Measurements from ENCODE around the gene DUSP9.
A peak's percentile ranks its signal among the peaks of the same experiment; 100 is the strongest.

Gene DUSP9, protein sequence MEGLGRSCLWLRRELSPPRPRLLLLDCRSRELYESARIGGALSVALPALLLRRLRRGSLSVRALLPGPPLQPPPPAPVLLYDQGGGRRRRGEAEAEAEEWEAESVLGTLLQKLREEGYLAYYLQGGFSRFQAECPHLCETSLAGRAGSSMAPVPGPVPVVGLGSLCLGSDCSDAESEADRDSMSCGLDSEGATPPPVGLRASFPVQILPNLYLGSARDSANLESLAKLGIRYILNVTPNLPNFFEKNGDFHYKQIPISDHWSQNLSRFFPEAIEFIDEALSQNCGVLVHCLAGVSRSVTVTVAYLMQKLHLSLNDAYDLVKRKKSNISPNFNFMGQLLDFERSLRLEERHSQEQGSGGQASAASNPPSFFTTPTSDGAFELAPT

DNA sequence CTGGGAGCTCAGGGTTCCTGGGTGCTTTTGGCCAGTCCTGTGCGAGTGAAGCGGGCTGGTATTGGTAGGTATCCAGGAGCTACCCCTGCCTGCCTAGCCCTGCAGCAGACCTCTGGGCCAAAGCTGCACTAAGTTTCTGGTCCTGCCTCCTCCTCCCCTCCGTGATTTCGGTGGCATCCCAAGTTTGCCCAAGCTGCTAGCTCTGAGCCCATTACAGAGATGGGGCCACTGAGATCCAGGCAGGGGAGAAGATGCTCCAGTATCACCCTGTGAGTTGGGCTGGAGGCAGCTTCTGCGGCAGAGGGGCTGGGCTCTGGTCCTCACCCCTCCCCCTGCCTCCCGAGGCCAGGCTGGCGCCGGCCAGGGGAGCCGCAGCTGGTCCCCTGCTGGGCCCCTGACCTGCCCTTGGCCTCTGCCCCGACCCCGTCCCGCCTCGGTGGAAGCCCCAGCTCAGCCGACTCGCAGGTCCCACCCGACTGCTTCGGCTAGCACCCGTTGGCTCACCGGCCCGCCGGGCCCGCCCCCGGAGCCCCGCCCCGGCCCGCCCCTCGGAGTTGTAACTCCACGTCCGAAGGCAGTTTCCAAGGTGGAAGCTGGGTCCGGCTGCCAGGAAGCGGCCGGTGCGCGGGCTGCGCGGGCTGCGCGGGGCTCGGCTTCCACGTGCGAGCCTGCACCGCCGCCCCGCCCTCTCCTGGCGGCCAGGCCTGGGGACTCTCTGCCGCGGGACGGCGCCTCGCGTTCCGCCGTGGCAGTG, at the start of gene DUSP9:
Gene DUSP9, plus strand, starts transcription at position 584 of the 754 bp plus-strand sequence. CDS start 751 bp downstream, outside the sequence.
- no peak within 1 kb of the TSS for H3K4me3 ChIP-seq (ENCODE audit: low read depth, low read length)
- ChIA-PET POLR2A (interaction anchor here (0.6 to 1.4 kb wide), 3 partner anchors 47 to 74 kb away, joined by 3 to 4 read pairs (median 4); partner anchors contain the start of gene CCNQ), CTCF (interaction anchor here (0.6 to 2.5 kb wide), 15 partner anchors 9 to 704 kb away, joined by 3 to 24 read pairs (median 3); no protein-coding TSS in a partner anchor)
- H3K36me3 ChIP-seq (ENCODE audit: control insufficient read depth in 2 of 2, insufficient read depth in 1 of 2, low read length in 2 of 2): no peaks in the 10 kb centered on the region
- peak; percentile 31; the same call in 1 of the 2 replicates for TF ChIP-seq KLF8 (tag by site-specific recombination; IDR thresholded peaks at IDR 0.05)
- peak; percentile 30; the same call in 1 of the 2 replicates for TF ChIP-seq GLIS1 (tag by site-specific recombination; IDR thresholded peaks at IDR 0.05)
- TF ChIP-seq KLF9 (tag by site-specific recombination; IDR thresholded peaks at IDR 0.05; ENCODE audit: low read depth): peak; percentile 55
- TF ChIP-seq GLI4 (tag by site-specific recombination; IDR thresholded peaks at IDR 0.05): no peak
- 0 out of 2 replicates have a peak, but pooled peaks have one; percentile 36 for TF ChIP-seq SP3 (tag by site-specific recombination; IDR thresholded peaks at IDR 0.05)
- peak; percentile 62 for TF ChIP-seq SP2 (tag by site-specific recombination; IDR thresholded peaks at IDR 0.05)
- no peak for TF ChIP-seq ZNF664 (tag by site-specific recombination; IDR thresholded peaks at IDR 0.05)
- TF ChIP-seq ZBTB17 (tag by site-specific recombination; IDR thresholded peaks at IDR 0.05): 0 out of 2 replicates have a peak, but pooled peaks have one; percentile 13
- H3K9me3 ChIP-seq (ENCODE audit: control insufficient read depth, insufficient read depth, low read depth, low read length): no peaks in the 10 kb centered on the region
- peaks cover 3% of the 10 kb centered on the region; the same call in 1 of the 2 replicates for H3K4me1 ChIP-seq (ENCODE audit: control insufficient read depth, insufficient read depth, low read length)
- H3K27ac ChIP-seq (ENCODE audit: extremely low read depth, low read depth, low read length): no peak within 1 kb of the TSS

DNA sequence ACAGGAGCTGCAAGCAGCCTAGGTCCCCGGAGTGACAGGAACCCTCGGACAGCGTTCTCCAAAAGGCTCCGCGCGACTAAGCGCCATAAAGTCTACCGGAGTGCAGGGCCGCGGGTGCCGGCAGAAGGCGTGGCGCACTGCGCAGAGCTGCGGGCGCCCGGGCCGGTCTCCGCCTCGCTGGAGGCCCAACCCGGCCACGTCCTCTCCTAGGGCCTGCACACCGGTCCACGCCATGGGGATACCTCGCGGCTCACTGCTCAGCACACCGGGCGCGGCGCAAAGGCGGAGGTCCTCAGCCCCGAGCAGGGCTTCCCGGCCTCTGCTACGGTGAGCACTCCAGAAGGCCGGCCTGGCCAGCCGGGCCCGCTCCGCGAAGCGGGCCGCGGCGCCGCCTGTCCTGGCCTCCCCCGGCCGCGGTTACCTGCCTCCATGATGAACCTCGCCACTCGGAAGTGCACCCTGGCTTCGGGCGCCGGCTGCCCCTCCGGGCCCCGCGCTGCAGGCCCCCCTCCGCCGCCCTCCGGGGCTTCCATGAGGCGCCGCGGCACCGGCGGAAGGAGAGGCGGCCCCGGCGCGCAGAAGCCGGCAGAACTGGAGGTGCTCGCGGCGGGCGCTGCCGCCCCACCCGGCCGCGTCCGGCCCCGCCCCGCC, 48.3 kb upstream of the DUSP9 start, which contains the start of gene CCNQ:
Gene CCNQ, minus strand, starts transcription at position 599 of the 651 bp plus-strand sequence. Its CDS starts 66 bp downstream, at position 533.
- Histone ChIP-seq H3K4me3 (ENCODE audit: low read depth, low read length) (peak within 1 kb of the TSS; percentile 63), H3K4me1 (ENCODE audit: control insufficient read depth, insufficient read depth, low read length) (no peaks in the 10 kb centered on the region), H3K27ac (ENCODE audit: extremely low read depth, low read depth, low read length) (peak within 1 kb of the TSS; percentile 65; the same call in 1 of the 2 replicates), H3K36me3 (ENCODE audit: control insufficient read depth in 2 of 2, insufficient read depth in 1 of 2, low read length in 2 of 2) (peaks cover 0 to 33% of the 10 kb centered on the region in 2 experiments; a peak in 2 of 3 replicates), H3K9me3 (ENCODE audit: control insufficient read depth, insufficient read depth, low read depth, low read length) (no peaks in the 10 kb centered on the region)
- ChIA-PET CTCF (interaction anchor here (0.7 to 1.4 kb wide), 4 partner anchors 38 to 637 kb away, joined by 3 to 5 read pairs (median 4); no protein-coding TSS in a partner anchor), POLR2A (interaction anchor here (0.5 to 1.4 kb wide), 4 partner anchors 47 to 640 kb away, joined by 3 to 4 read pairs (median 4); partner anchors contain the start of gene DUSP9)
- TF ChIP-seq KLF8 (tag by site-specific recombination; IDR thresholded peaks at IDR 0.05) (peak; percentile 29; the same call in 1 of the 2 replicates), ZNF223 (tag by site-specific recombination; IDR thresholded peaks at IDR 0.05) (peak; percentile 50; the same call in 1 of the 2 replicates), ZNF121 (tag by site-specific recombination; IDR thresholded peaks at IDR 0.05) (peak; percentile 13; the same call in 1 of the 2 replicates), ZEB2 (tag by site-specific recombination; IDR thresholded peaks at IDR 0.05) (peak; percentile 55), SP3 (tag by site-specific recombination; IDR thresholded peaks at IDR 0.05) (peak; percentile 26; the same call in 1 of the 2 replicates), ZNF777 (tag by site-specific recombination; IDR thresholded peaks at IDR 0.05; ENCODE audit: borderline replicate concordance) (no peak), ZNF274 (IDR thresholded peaks at IDR 0.05; ENCODE audit: low read length) (no peak), ZNF274 (tag by site-specific recombination; IDR thresholded peaks at IDR 0.05; ENCODE audit: borderline replicate concordance) (no peak), KLF7 (tag by site-specific recombination; IDR thresholded peaks at IDR 0.05; ENCODE audit: borderline replicate concordance) (no peak), ZNF600 (tag by site-specific recombination; IDR thresholded peaks at IDR 0.05) (0 out of 2 replicates have a peak, but pooled peaks have one; percentile 56), ZBTB1 (tag by site-specific recombination; IDR thresholded peaks at IDR 0.05) (no peak), ZNF529 (tag by site-specific recombination; IDR thresholded peaks at IDR 0.05; ENCODE audit: insufficient replicate concordance) (no peak), ZBTB8A (tag by site-specific recombination; IDR thresholded peaks at IDR 0.05) (peak; percentile 65), GLIS2 (tag by site-specific recombination; IDR thresholded peaks at IDR 0.05) (peak; percentile 36; the same call in 1 of the 2 replicates), ZNF335 (tag by site-specific recombination; conservative IDR thresholded peaks at IDR 0.05) (peak; percentile 71; the same call in 1 of the 2 replicates), KLF9 (tag by site-specific recombination; IDR thresholded peaks at IDR 0.05; ENCODE audit: low read depth) (peak; percentile 64), ZNF174 (tag by site-specific recombination; IDR thresholded peaks at IDR 0.05) (no peak), YY1 (tag by site-specific recombination; IDR thresholded peaks at IDR 0.05) (peak; percentile 68)
- TF ChIP-seq, protein P1, sequence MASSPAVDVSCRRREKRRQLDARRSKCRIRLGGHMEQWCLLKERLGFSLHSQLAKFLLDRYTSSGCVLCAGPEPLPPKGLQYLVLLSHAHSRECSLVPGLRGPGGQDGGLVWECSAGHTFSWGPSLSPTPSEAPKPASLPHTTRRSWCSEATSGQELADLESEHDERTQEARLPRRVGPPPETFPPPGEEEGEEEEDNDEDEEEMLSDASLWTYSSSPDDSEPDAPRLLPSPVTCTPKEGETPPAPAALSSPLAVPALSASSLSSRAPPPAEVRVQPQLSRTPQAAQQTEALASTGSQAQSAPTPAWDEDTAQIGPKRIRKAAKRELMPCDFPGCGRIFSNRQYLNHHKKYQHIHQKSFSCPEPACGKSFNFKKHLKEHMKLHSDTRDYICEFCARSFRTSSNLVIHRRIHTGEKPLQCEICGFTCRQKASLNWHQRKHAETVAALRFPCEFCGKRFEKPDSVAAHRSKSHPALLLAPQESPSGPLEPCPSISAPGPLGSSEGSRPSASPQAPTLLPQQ (tag by site-specific recombination; IDR thresholded peaks at IDR 0.05): peak; percentile 28; the same call in 1 of the 2 replicates
- TF ChIP-seq, protein P2, sequence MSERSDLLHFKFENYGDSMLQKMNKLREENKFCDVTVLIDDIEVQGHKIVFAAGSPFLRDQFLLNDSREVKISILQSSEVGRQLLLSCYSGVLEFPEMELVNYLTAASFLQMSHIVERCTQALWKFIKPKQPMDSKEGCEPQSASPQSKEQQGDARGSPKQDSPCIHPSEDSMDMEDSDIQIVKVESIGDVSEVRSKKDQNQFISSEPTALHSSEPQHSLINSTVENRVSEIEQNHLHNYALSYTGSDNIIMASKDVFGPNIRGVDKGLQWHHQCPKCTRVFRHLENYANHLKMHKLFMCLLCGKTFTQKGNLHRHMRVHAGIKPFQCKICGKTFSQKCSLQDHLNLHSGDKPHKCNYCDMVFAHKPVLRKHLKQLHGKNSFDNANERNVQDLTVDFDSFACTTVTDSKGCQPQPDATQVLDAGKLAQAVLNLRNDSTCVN (tag by site-specific recombination; optimal IDR thresholded peaks at IDR 0.05): peak; percentile 65
- TF ChIP-seq, protein P3, sequence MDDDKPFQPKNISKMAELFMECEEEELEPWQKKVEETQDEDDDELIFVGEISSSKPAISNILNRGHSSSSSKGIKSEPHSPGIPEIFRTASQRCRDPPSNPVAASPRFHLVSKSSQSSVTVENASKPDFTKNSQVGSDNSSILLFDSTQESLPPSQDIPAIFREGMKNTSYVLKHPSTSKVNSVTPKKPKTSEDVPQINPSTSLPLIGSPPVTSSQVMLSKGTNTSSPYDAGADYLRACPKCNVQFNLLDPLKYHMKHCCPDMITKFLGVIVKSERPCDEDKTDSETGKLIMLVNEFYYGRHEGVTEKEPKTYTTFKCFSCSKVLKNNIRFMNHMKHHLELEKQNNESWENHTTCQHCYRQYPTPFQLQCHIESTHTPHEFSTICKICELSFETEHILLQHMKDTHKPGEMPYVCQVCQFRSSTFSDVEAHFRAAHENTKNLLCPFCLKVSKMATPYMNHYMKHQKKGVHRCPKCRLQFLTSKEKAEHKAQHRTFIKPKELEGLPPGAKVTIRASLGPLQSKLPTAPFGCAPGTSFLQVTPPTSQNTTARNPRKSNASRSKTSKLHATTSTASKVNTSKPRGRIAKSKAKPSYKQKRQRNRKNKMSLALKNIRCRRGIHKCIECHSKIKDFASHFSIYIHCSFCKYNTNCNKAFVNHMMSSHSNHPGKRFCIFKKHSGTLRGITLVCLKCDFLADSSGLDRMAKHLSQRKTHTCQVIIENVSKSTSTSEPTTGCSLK (tag by site-specific recombination; IDR thresholded peaks at IDR 0.05): no peak

Measured in HEK293 (cell line).